Peyer's patch (tissue), 4 donors: ENCODE results near the gene SLAMF1.
"Not testable (repeated sequence)": the region's sequence is repeated elsewhere in the genome, so short reads cannot be mapped to it uniquely, and the experiment has no call there.

Experiments used
- CTCF ChIP-seq, 6 experiments: fragments of 450-650 bp in 4 of 6; fragments of 200-600 bp in 2 of 6; sonication (generic) in 1 of 6; IDR thresholded peaks; one replicate each; pipeline ENCODE4 v1.5.1; 2017 to 2019; ENCODE audit warnings: antibody characterized with exemption in 6 of 6, mild to moderate bottlenecking in 3 of 6, moderate library complexity in 1 of 6
- POLR2A ChIP-seq, 2 donors: fragments of 450-650 bp; IDR thresholded peaks; one replicate each; pipeline ENCODE4 v1.5.1; 2017; ENCODE audit warnings: antibody characterized with exemption in 2 of 2, mild to moderate bottlenecking in 2 of 2, moderate library complexity in 2 of 2

GRCh38 chr1:160562745-160563144 lies 84.1 kb downstream of the SLAMF1 start:
- not testable (repeated sequence) for TF ChIP-seq CTCF, POLR2A (IDR thresholded peaks at IDR 0.05)
